Measurements from ENCODE around the gene FAM3C. TPM values are rescaled to one million over a fixed set of nuclear protein-coding genes. Genes with fewer than 3 reads are reported as not detected.

Gene FAM3C
- total and polyA plus RNA-seq, 2 donors (not counting 1 experiment from before 2014, with no cell fraction given), result 26.3 to 60.8 TPM

- TF ChIP-seq CTCF (conservative IDR thresholded peaks at IDR 0.05 in 1 of 2, IDR thresholded peaks at IDR 0.05 in 1 of 2; ENCODE audit: low read depth in 1 of 2, low read length in 2 of 2), result no peak
- Histone ChIP-seq H3K79me2 (ENCODE audit: control insufficient read depth, insufficient read depth, low read length) (no peaks in the 10 kb centered on the region), H3K4me1 (ENCODE audit: control insufficient read depth, extremely low read depth, insufficient read depth, low read length) (peaks cover 4% of the 10 kb centered on the region), H3K9me3 (ENCODE audit: control insufficient read depth, insufficient read depth, low read depth, low read length) (no peaks in the 10 kb centered on the region), H3K9ac (ENCODE audit: insufficient read depth, low read length) (no peak overlapping the region), H3K4me3 (replicated peaks in 1 of 4; ENCODE audit: control extremely low read depth in 1 of 4, insufficient read depth in 1 of 4, low read depth in 3 of 4, low read length in 4 of 4) (no peak overlapping the region), H3K27me3 (ENCODE audit: control insufficient read depth, insufficient read depth, low read length) (no peaks in the 10 kb centered on the region), H3K4me2 (ENCODE audit: extremely low read depth, insufficient read depth, low read length) (no peak overlapping the region), H4K20me1 (ENCODE audit: control insufficient read depth, extremely low read depth, insufficient read depth, low read length) (no peaks in the 10 kb centered on the region), H2AFZ (ENCODE audit: low read length) (no peak overlapping the region), H3K27ac (ENCODE audit: insufficient read depth, low read length) (no peak overlapping the region), H3K36me3 (ENCODE audit: control insufficient read depth, insufficient read depth, low read length) (no peaks in the 10 kb centered on the region)
- peak; percentile 45 to 69 for DNase-seq (ENCODE audit: low read depth in 2 of 2)
Observed at GRCh38 chr7:121369462-121369861, 26.6 kb downstream of the FAM3C start.

DNA sequence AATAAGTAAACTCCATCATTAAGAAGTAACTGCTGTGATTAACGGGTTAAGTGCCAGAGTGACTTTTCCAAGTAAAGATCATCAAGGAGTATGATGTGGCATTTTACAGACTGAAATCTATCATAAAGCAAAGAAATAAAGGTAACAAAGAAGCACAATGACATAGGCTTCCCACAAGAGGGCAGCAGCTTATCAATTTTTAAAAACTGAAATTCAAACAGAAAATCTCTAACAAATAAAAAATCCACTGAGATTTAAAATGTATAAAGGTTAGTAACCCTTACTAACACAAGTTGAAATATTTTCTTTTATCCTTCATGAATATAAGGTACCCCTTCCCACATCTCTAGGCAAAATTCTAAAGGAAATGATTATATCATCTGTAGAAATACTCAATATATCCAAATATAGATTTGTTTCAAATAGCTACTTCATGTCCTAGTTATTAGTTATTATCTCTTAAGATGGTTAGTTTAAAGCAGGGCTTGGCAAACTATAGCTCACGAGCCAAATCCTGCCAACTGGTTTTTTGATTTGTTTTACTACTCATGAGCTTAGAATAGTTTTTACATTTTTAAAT lies 29.2 kb downstream of the FAM3C start:
- H3K9ac ChIP-seq (ENCODE audit: insufficient read depth, low read length), result no peak overlapping the region
- no peak overlapping the region for H3K4me2 ChIP-seq (ENCODE audit: extremely low read depth, insufficient read depth, low read length)
- peaks cover 2% of the 10 kb centered on the region for H3K4me1 ChIP-seq (ENCODE audit: control insufficient read depth, extremely low read depth, insufficient read depth, low read length)
- no peak overlapping the region for H3K4me3 ChIP-seq (replicated peaks in 1 of 4; ENCODE audit: control extremely low read depth in 1 of 4, insufficient read depth in 1 of 4, low read depth in 3 of 4, low read length in 4 of 4)
- H3K27ac ChIP-seq (ENCODE audit: insufficient read depth, low read length), result no peak overlapping the region
- H2AFZ ChIP-seq (ENCODE audit: low read length), result no peak overlapping the region
- H3K9me3 ChIP-seq (ENCODE audit: control insufficient read depth, insufficient read depth, low read depth, low read length), result no peaks in the 10 kb centered on the region
- DNase-seq (ENCODE audit: low read depth in 2 of 2), result peak; percentile 22 to 67
- no peak for TF ChIP-seq EZH2 (IDR thresholded peaks at IDR 0.05; ENCODE audit: low read length, missing control alignments)
- peak; percentile 58 to 61 for TF ChIP-seq CTCF (conservative IDR thresholded peaks at IDR 0.05 in 1 of 2, IDR thresholded peaks at IDR 0.05 in 1 of 2; ENCODE audit: low read depth in 1 of 2, low read length in 2 of 2)
- H3K36me3 ChIP-seq (ENCODE audit: control insufficient read depth, insufficient read depth, low read length), result no peaks in the 10 kb centered on the region
- H4K20me1 ChIP-seq (ENCODE audit: control insufficient read depth, extremely low read depth, insufficient read depth, low read length), result no peaks in the 10 kb centered on the region
- H3K79me2 ChIP-seq (ENCODE audit: control insufficient read depth, insufficient read depth, low read length), result no peaks in the 10 kb centered on the region
- no peaks in the 10 kb centered on the region for H3K27me3 ChIP-seq (ENCODE audit: control insufficient read depth, insufficient read depth, low read length)

DNA sequence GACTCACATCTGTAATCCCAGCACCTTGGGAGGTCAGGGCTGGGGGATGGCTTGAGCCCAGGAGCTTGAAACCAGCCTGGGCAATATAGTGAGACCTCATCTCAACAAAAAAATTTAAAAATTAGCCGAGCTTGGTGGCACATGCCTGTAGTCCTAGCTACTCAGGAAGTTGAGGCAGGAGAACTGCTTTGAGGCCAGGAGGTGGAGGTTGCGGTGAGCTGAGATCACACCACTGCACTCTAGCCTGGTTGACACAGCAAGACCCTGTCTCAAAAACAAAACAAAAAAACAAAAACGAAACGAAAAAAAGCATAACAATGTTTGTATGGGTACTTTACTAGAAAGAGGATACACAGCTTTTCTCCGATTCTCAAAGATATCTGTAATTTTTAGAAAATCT lies 35.5 kb downstream of the FAM3C start:
- Histone ChIP-seq H3K27me3 (ENCODE audit: control insufficient read depth, insufficient read depth, low read length) (no peaks in the 10 kb centered on the region), H3K9me3 (ENCODE audit: control insufficient read depth, insufficient read depth, low read depth, low read length) (no peaks in the 10 kb centered on the region), H4K20me1 (ENCODE audit: control insufficient read depth, extremely low read depth, insufficient read depth, low read length) (no peaks in the 10 kb centered on the region), H2AFZ (ENCODE audit: low read length) (no peak overlapping the region), H3K9ac (ENCODE audit: insufficient read depth, low read length) (no peak overlapping the region), H3K4me1 (ENCODE audit: control insufficient read depth, extremely low read depth, insufficient read depth, low read length) (no peaks in the 10 kb centered on the region), H3K4me3 (replicated peaks in 1 of 4; ENCODE audit: control extremely low read depth in 1 of 4, insufficient read depth in 1 of 4, low read depth in 3 of 4, low read length in 4 of 4) (no peak overlapping the region), H3K27ac (ENCODE audit: insufficient read depth, low read length) (no peak overlapping the region), H3K79me2 (ENCODE audit: control insufficient read depth, insufficient read depth, low read length) (no peaks in the 10 kb centered on the region), H3K4me2 (ENCODE audit: extremely low read depth, insufficient read depth, low read length) (no peak overlapping the region), H3K36me3 (ENCODE audit: control insufficient read depth, insufficient read depth, low read length) (no peaks in the 10 kb centered on the region)
- no peak for DNase-seq (ENCODE audit: low read depth in 2 of 2)
- TF ChIP-seq EZH2 (IDR thresholded peaks at IDR 0.05; ENCODE audit: low read length, missing control alignments), result no peak
- TF ChIP-seq CTCF (conservative IDR thresholded peaks at IDR 0.05 in 1 of 2, IDR thresholded peaks at IDR 0.05 in 1 of 2; ENCODE audit: low read depth in 1 of 2, low read length in 2 of 2), result no peak
